Measurements from ENCODE around the gene INPP5A. TPM values are rescaled to one million over a fixed set of nuclear protein-coding genes. Genes with fewer than 3 reads are reported as not detected.

Gene INPP5A
- total RNA-seq, 1 experiment from 2014 or later = 22.6 TPM

DNA sequence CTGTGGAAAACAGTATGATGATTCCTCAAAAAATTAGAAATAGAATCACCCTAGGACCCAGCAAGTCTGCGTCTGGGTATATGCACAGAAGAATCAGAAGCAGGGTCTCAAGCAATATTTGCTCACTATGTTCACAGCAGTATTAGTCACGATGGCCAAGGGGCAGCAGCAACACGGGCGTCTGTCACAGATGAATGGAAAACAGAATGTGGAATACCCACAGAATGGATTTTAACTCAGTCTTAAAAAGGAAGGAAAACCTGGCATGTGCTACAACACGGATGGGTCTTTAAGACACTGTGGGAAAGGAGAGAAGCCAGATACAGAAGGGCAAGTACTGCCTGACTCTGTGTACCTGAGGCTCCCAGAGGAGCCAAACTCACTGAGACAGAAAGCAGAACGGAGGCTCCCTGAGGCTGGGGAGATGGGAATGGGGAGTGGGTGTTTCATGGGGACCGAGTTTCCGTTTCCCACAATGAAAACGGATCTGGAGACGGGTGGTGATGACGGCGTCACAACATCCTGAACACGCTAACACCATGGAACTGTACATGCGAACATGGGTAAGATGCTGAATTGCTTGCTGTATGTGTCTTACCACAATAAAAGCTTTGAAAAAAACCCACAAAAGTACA, 36.7 kb upstream of the INPP5A start:
- no TSS peak for BruUV-seq (replicated peaks)
- H3K4me1 ChIP-seq (ENCODE audit: insufficient read depth, low read length) = no peaks in the 10 kb centered on the region

GRCh38 chr10:132502544-132503300, 34.9 kb upstream of the INPP5A start:
- Histone ChIP-seq H3K9me2 (replicated peaks; ENCODE audit: low read length) (no peaks in the 10 kb centered on the region), H4K20me1 (ENCODE audit: low read length) (no peaks in the 10 kb centered on the region), H3K79me2 (ENCODE audit: low read length) (no peaks in the 10 kb centered on the region), H3K27ac (ENCODE audit: low read length) (no peak overlapping the region), H3K4me1 (ENCODE audit: insufficient read depth, low read length) (no peaks in the 10 kb centered on the region), H3K36me3 (ENCODE audit: low read depth, low read length) (no peaks in the 10 kb centered on the region), H2AFZ (ENCODE audit: low read length) (no peak overlapping the region), H3K27me3 (ENCODE audit: low read length) (0 out of 2 replicates have a peak, but pooled peaks cover 5% of the 10 kb centered on the region), H3K9ac (ENCODE audit: low read length) (no peak overlapping the region), H3K9me3 (ENCODE audit: low read length) (no peaks in the 10 kb centered on the region), H3F3A (ENCODE audit: low read length, unreplicated experiment) (no peaks in the 10 kb centered on the region), H3K4me3 (ENCODE audit: low read length) (no peak overlapping the region), H3K4me2 (ENCODE audit: low read length) (no peak overlapping the region)
- ATAC-seq (no peak), DNase-seq (no peak)
- POLR2A ChIA-PET (ENCODE audit: unreplicated experiment) = no interaction called here
- no TSS peak for BruUV-seq (replicated peaks)
- intact Hi-C loops (cut with micrococcal nuclease) = no loop called here
- CTCF ChIA-PET = no interaction called here
- TF ChIP-seq, protein P1, sequence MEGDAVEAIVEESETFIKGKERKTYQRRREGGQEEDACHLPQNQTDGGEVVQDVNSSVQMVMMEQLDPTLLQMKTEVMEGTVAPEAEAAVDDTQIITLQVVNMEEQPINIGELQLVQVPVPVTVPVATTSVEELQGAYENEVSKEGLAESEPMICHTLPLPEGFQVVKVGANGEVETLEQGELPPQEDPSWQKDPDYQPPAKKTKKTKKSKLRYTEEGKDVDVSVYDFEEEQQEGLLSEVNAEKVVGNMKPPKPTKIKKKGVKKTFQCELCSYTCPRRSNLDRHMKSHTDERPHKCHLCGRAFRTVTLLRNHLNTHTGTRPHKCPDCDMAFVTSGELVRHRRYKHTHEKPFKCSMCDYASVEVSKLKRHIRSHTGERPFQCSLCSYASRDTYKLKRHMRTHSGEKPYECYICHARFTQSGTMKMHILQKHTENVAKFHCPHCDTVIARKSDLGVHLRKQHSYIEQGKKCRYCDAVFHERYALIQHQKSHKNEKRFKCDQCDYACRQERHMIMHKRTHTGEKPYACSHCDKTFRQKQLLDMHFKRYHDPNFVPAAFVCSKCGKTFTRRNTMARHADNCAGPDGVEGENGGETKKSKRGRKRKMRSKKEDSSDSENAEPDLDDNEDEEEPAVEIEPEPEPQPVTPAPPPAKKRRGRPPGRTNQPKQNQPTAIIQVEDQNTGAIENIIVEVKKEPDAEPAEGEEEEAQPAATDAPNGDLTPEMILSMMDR (conservative IDR thresholded peaks at IDR 0.05; ENCODE audit: low read depth, low read length) = no peak
- TF ChIP-seq EZH2 (IDR thresholded peaks at IDR 0.05; ENCODE audit: low read length, unreplicated experiment) (no peak), EZH2phosphoT487 (IDR thresholded peaks at IDR 0.05; ENCODE audit: borderline replicate concordance, low read length) (no peak)

More for the DNA sequence above, 36.7 kb upstream of the INPP5A start:
- no peak for ATAC-seq
- Histone ChIP-seq H3K4me3 (ENCODE audit: low read length) (no peak overlapping the region), H3K9ac (ENCODE audit: low read length) (no peak overlapping the region), H3F3A (ENCODE audit: low read length, unreplicated experiment) (no peaks in the 10 kb centered on the region), H3K27me3 (ENCODE audit: low read length) (0 out of 2 replicates have a peak, but pooled peaks cover 5% of the 10 kb centered on the region), H3K79me2 (ENCODE audit: low read length) (no peaks in the 10 kb centered on the region), H3K9me2 (replicated peaks; ENCODE audit: low read length) (no peaks in the 10 kb centered on the region), H2AFZ (ENCODE audit: low read length) (no peak overlapping the region), H3K9me3 (ENCODE audit: low read length) (no peaks in the 10 kb centered on the region), H4K20me1 (ENCODE audit: low read length) (no peaks in the 10 kb centered on the region), H3K4me2 (ENCODE audit: low read length) (no peak overlapping the region), H3K27ac (ENCODE audit: low read length) (no peak overlapping the region), H3K36me3 (ENCODE audit: low read depth, low read length) (no peaks in the 10 kb centered on the region)
- ChIA-PET CTCF (no interaction called here), POLR2A (ENCODE audit: unreplicated experiment) (no interaction called here)
- no peak for DNase-seq
- intact Hi-C loops (cut with micrococcal nuclease) = no loop called here
- TF ChIP-seq EZH2phosphoT487 (IDR thresholded peaks at IDR 0.05; ENCODE audit: borderline replicate concordance, low read length) (no peak), EZH2 (IDR thresholded peaks at IDR 0.05; ENCODE audit: low read length, unreplicated experiment) (no peak)
- TF ChIP-seq, protein P1 (conservative IDR thresholded peaks at IDR 0.05; ENCODE audit: low read depth, low read length) = no peak

Data from PC-3 (cell line).